Measurements from ENCODE around the gene BTBD1.

DNA sequence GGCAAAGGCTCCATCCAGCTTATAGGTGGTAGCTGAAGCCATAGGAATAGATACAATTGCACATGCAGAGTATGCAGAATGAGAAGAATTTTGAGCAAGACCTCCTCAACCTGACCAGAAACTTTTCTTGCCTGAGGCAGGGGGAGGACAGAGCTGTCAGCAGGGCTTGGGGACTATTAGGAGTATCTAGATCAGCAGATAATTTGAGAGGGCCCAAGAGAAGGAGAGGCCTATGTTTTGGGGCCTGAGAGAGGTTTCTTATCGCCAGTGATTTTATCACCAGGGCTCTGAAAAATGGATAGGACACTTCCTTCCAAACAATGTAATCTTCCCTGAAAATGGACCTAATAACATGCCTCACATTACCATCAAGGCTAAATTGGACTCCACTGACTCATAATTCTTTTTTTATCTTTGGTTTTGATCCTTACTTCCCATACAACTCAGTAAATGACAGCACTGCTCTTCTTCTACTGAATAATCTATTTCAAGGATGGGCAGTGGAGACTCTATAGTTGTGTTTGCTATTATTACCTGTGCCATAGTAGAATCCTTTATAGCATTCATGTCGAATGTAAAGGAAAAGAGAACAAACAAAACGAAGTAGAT is 96.9 kb downstream of the BTBD1 start:
- TF ChIP-seq CTCF (IDR thresholded peaks at IDR 0.05) (no peak), POLR2AphosphoS2 (conservative IDR thresholded peaks at IDR 0.05; ENCODE audit: low read length) (no peak), JUN (IDR thresholded peaks at IDR 0.05) (no peak), CEBPB (IDR thresholded peaks at IDR 0.05) (no peak), CHD4 (IDR thresholded peaks at IDR 0.05; ENCODE audit: borderline replicate concordance) (no peak), HDAC2 (IDR thresholded peaks at IDR 0.05) (no peak)
- TF ChIP-seq, protein P1, sequence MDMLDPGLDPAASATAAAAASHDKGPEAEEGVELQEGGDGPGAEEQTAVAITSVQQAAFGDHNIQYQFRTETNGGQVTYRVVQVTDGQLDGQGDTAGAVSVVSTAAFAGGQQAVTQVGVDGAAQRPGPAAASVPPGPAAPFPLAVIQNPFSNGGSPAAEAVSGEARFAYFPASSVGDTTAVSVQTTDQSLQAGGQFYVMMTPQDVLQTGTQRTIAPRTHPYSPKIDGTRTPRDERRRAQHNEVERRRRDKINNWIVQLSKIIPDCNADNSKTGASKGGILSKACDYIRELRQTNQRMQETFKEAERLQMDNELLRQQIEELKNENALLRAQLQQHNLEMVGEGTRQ (IDR thresholded peaks at IDR 0.05) = no peak

Measured in A549 (cell line).